ENCODE results near the gene CFC1B. TPM values are rescaled to one million over a fixed set of nuclear protein-coding genes. Genes with fewer than 3 reads are reported as not detected.
"Not testable (repeated sequence)": the region's sequence is repeated elsewhere in the genome, so short reads cannot be mapped to it uniquely, and the experiment has no call there.

CFC1B gene
- 0.16 TPM for polyA plus RNA-seq
- long read RNA-seq, donor 1, partial matches to known transcripts, result 0 of 1 reads
- long read RNA-seq, donor 1, other reads (novel, unspliced or antisense), result 0 of 1 reads
- long read RNA-seq, donor 2, result 0 reads
- long read RNA-seq, donor 3, result 0 reads
- long read RNA-seq, donor 4, result 0 reads
- long read RNA-seq, donor 5, partial matches to known transcripts, result 5 of 5 reads
- long read RNA-seq, donor 5, other reads (novel, unspliced or antisense), result 0 of 5 reads
- long read RNA-seq, donor 6, result 0 reads
- long read RNA-seq, donor 7, result 0 reads
- long read RNA-seq, donor 8, result 0 reads
- long read RNA-seq, donor 9, result 0 reads
- long read RNA-seq, donor 10, result 0 reads
- long read RNA-seq, donor 11, result 0 reads

GRCh38 chr2:130520992-130521391, at the start of gene CFC1B:
CFC1B (plus strand) TSS chr2:130521222; CDS start chr2:130521485, 263 bp downstream.
- no CpG with 5 or more reads among the region's 7 CpGs for WGBS (ENCODE audit: insufficient coverage, low lambda C conversion rate)

GRCh38 chr2:130491073-130491472, 29.9 kb upstream of the CFC1B start:
- no CpG with 5 or more reads among the region's 4 CpGs for WGBS (ENCODE audit: insufficient coverage, low lambda C conversion rate)
- not testable (repeated sequence) for H3K4me1 ChIP-seq (ENCODE audit: control insufficient read depth, insufficient read depth, low read length); H3K27ac ChIP-seq (ENCODE audit: low read length)

More at GRCh38 chr2:130520992-130521391, at the start of gene CFC1B:
- not testable (repeated sequence) for H3K4me1 ChIP-seq (ENCODE audit: control insufficient read depth, insufficient read depth, low read length); H3K36me3 ChIP-seq (ENCODE audit: control insufficient read depth, insufficient read depth, low read length); H3K27me3 ChIP-seq (ENCODE audit: control insufficient read depth, insufficient read depth, low read length); H3K4me3 ChIP-seq (ENCODE audit: low read length); H3K9me3 ChIP-seq (ENCODE audit: control insufficient read depth, low read depth, low read length); H3K27ac ChIP-seq (ENCODE audit: low read length); DNase-seq

GRCh38 chr2:130509228-130509627, 11.8 kb upstream of the CFC1B start, which contains the start of gene POTEI:
POTEI (minus strand) TSS chr2:130509328; CDS start chr2:130509235, 93 bp downstream.
- WGBS (ENCODE audit: insufficient coverage, low lambda C conversion rate), result no CpG with 5 or more reads among the region's 13 CpGs
- H3K27me3 ChIP-seq (ENCODE audit: control insufficient read depth, insufficient read depth, low read length); H3K36me3 ChIP-seq (ENCODE audit: control insufficient read depth, insufficient read depth, low read length); H3K9me3 ChIP-seq (ENCODE audit: control insufficient read depth, low read depth, low read length); H3K27ac ChIP-seq (ENCODE audit: low read length); H3K4me3 ChIP-seq (ENCODE audit: low read length); DNase-seq; H3K4me1 ChIP-seq (ENCODE audit: control insufficient read depth, insufficient read depth, low read length): not testable (repeated sequence)

More at GRCh38 chr2:130491073-130491472, 29.9 kb upstream of the CFC1B start:
- H3K36me3 ChIP-seq (ENCODE audit: control insufficient read depth, insufficient read depth, low read length); H3K9me3 ChIP-seq (ENCODE audit: control insufficient read depth, low read depth, low read length); H3K4me3 ChIP-seq (ENCODE audit: low read length); DNase-seq; H3K27me3 ChIP-seq (ENCODE audit: control insufficient read depth, insufficient read depth, low read length): not testable (repeated sequence)

GRCh38 chr2:130510807-130511746, 9.9 kb upstream of the CFC1B start:
- H3K27me3 ChIP-seq (ENCODE audit: control insufficient read depth, insufficient read depth, low read length); DNase-seq; H3K9me3 ChIP-seq (ENCODE audit: control insufficient read depth, low read depth, low read length); H3K4me3 ChIP-seq (ENCODE audit: low read length); H3K4me1 ChIP-seq (ENCODE audit: control insufficient read depth, insufficient read depth, low read length); H3K27ac ChIP-seq (ENCODE audit: low read length); H3K36me3 ChIP-seq (ENCODE audit: control insufficient read depth, insufficient read depth, low read length): not testable (repeated sequence)
- WGBS (ENCODE audit: insufficient coverage, low lambda C conversion rate), result no CpG with 5 or more reads among the region's 31 CpGs

- not testable (repeated sequence) for H3K4me1 ChIP-seq (ENCODE audit: control insufficient read depth, insufficient read depth, low read length); H3K9me3 ChIP-seq (ENCODE audit: control insufficient read depth, low read depth, low read length); H3K4me3 ChIP-seq (ENCODE audit: low read length); H3K27me3 ChIP-seq (ENCODE audit: control insufficient read depth, insufficient read depth, low read length); H3K36me3 ChIP-seq (ENCODE audit: control insufficient read depth, insufficient read depth, low read length); H3K27ac ChIP-seq (ENCODE audit: low read length)
- DNase-seq, result peak in 1 of 2 donors; percentile 1
- no CpG with 5 or more reads among the region's 17 CpGs for WGBS (ENCODE audit: insufficient coverage, low lambda C conversion rate)
Measured at GRCh38 chr2:130511747-130512451, 9.1 kb upstream of the CFC1B start.

GRCh38 chr2:130518516-130519106, 2.4 kb upstream of the CFC1B start:
- not testable (repeated sequence) for H3K27ac ChIP-seq (ENCODE audit: low read length); DNase-seq; H3K36me3 ChIP-seq (ENCODE audit: control insufficient read depth, insufficient read depth, low read length); H3K4me3 ChIP-seq (ENCODE audit: low read length); H3K27me3 ChIP-seq (ENCODE audit: control insufficient read depth, insufficient read depth, low read length); H3K9me3 ChIP-seq (ENCODE audit: control insufficient read depth, low read depth, low read length); H3K4me1 ChIP-seq (ENCODE audit: control insufficient read depth, insufficient read depth, low read length)
- no CpG with 5 or more reads among the region's 12 CpGs for WGBS (ENCODE audit: insufficient coverage, low lambda C conversion rate)

- not testable (repeated sequence) for H3K36me3 ChIP-seq (ENCODE audit: control insufficient read depth, insufficient read depth, low read length); H3K4me3 ChIP-seq (ENCODE audit: low read length); H3K4me1 ChIP-seq (ENCODE audit: control insufficient read depth, insufficient read depth, low read length); H3K27ac ChIP-seq (ENCODE audit: low read length); DNase-seq; H3K9me3 ChIP-seq (ENCODE audit: control insufficient read depth, low read depth, low read length); H3K27me3 ChIP-seq (ENCODE audit: control insufficient read depth, insufficient read depth, low read length)
- no CpG with 5 or more reads among the region's 23 CpGs for WGBS (ENCODE audit: insufficient coverage, low lambda C conversion rate)
Measured at GRCh38 chr2:130522390-130522789, 1.4 kb downstream of the CFC1B start.

- H3K4me3 ChIP-seq (ENCODE audit: low read length); H3K36me3 ChIP-seq (ENCODE audit: control insufficient read depth, insufficient read depth, low read length); H3K9me3 ChIP-seq (ENCODE audit: control insufficient read depth, low read depth, low read length); DNase-seq; H3K27me3 ChIP-seq (ENCODE audit: control insufficient read depth, insufficient read depth, low read length); H3K27ac ChIP-seq (ENCODE audit: low read length); H3K4me1 ChIP-seq (ENCODE audit: control insufficient read depth, insufficient read depth, low read length): not testable (repeated sequence)
- no CpG with 5 or more reads among the region's 40 CpGs for WGBS (ENCODE audit: insufficient coverage, low lambda C conversion rate)
Measured at GRCh38 chr2:130527365-130527967, 6.4 kb downstream of the CFC1B start.

GRCh38 chr2:130529545-130529944, 8.5 kb downstream of the CFC1B start:
- H3K4me1 ChIP-seq (ENCODE audit: control insufficient read depth, insufficient read depth, low read length); H3K27ac ChIP-seq (ENCODE audit: low read length); H3K36me3 ChIP-seq (ENCODE audit: control insufficient read depth, insufficient read depth, low read length); H3K27me3 ChIP-seq (ENCODE audit: control insufficient read depth, insufficient read depth, low read length); DNase-seq; H3K9me3 ChIP-seq (ENCODE audit: control insufficient read depth, low read depth, low read length); H3K4me3 ChIP-seq (ENCODE audit: low read length): not testable (repeated sequence)
- WGBS (ENCODE audit: insufficient coverage, low lambda C conversion rate), result no CpG with 5 or more reads among the region's 6 CpGs

Measured in large intestine (tissue), 12 donors.